CD4-positive, alpha-beta T cell treated with Interleukin-17A for 1 hour (primary cell): Measurements from ENCODE around the gene CPHXL.

Experiments used
- DNase-seq: peaks from one replicate; pipeline ENCODE4 v3.0.0-alpha.2; 2020

Gene CPHXL

DNA sequence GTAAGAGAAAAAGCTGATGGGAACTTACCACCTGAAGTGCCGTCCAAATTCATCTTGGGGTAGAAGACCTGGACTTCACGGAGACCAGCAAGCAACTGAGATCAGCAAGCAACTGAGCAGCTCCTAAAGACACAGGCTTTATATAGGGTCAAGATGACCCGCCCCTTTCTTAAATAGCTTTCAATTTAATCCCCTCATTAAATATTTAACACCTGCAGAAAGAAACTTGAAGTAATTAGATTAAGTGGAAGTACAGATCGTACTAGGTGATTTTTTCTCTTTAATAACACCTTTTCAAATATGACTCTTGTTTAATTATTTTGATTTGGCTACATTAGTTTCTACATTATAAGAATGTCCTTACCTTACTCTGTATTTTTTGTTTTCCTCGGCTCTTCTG, at the start of gene CPHXL:
TSS of gene CPHXL (minus strand) at position 101 of the 400 bp plus-strand sequence. CDS start at position 53, 48 bp downstream.
- no peak for DNase-seq

DNA sequence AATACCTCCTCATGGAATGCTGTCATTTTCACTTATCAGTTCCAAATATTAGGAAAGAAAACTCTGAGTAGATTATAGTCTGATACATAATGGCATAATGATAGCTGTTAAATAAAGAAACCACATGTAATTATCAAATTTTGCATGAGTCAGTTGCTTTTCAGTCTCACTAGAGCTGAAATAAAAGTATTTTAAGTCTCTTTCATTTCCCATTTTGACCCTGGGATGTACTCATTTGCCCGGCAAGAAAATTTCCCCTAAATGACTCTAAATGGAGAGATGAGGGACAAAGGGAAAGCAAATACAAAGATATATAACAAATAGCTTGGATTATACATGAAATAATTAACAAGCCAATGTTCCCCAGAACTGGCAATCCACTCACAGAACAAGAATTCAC, 47.9 kb upstream of the CPHXL start:
- no peak for DNase-seq

DNA sequence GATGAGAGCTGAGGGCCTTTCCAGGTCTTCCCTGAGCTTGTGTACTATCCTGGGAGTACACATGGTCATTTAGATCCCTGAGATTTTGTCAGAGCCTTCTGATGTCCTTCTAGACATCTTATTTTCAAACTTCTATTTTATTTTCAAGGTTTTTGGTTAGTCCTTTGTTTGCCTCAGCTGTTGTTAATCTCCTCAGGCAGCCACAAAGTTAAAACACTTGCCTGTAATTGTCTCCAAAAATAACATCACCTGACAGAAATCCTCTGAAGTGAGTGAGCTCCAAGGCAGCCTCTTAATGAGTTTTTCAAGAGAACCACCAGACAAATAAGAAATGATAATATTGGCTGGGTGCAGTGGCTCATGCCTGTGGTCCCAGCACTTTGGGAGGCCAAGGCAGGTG, 43.8 kb upstream of the CPHXL start:
- no peak for DNase-seq

DNA sequence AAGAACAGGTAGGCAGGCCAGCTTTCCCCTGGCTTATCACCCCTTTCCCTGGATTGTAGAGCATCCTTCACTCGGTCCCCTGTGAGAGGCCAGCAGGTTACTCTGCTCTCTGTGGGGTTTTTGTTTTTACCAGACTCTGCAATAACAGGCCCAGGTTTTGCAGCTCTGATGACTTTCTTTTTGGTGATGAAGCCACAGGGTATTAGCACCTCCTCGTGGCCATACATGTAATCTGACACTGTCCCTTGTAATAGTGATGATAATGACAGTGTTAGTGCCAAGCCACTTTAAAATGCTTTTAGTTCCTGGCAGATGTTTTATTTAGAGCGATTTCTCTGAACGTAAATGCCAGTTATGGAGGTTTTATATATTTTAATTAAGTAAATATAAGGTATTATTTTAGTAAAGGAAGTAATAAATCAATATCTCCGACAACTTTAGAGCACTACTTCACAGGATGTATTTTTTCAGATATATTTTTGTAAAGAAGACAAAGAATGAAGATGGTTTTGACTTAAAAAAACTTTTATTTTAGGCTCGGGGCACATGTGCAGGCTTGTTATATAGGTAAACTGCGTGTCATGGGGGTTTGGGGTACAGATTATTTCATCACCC, 38.0 kb upstream of the CPHXL start:
- peak; percentile 80 for DNase-seq

DNA sequence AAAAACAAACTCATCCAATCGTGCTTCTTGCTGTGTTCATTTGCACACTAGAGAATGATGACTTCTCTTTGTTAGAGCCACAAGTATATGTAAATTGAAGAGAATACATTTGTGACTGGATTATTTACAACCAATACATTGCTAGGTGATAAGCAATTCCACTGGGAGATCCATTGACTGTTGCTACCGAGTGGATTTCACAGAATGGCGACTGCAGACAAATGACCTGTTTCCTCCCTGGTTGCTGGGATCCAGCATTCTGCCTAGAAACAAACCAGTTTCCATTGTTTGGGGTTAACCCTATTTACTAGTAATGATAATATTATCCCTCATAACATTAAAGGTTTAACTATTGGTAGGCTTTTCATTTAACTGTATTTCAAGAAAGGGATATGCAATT, 36.9 kb upstream of the CPHXL start:
- DNase-seq = no peak

DNA sequence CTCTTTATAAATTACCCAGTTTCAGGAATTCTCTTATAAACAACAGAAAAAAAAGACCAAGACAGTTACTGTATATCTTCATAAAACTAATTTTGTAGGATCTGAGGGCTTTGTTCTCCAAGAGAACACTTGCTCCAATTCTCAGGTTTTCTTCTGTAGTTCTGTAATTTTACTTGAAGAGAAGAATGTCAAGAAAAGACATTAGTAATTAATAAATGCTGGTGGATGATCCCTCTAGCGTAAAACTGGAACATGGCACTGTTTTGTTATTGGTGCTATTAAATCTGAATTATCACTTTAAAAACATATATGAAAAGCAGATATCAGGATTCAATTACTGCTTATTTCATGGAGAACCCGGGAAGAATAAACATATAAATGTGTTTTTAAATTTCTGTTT, 36.5 kb upstream of the CPHXL start:
- no peak for DNase-seq

DNA sequence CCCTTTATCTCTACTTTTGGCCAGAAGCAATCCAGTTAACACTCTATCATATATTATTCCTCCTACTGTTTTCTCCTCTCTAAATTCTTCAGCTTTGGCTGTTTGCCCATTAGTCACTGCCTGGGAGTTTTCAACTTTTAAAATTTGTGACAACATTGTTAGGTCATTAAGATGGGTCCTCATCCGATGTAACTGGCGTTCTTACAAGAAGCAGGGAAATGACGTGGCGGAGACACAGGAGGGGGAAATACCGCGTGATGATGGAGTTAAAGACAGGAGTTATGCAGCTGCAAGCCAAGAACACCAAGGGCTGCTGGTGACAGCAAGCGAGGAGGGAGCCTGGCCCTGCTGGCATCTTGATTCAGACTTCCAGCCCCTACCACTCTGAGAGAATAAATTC, 34.8 kb upstream of the CPHXL start:
- DNase-seq = peak; percentile 15

DNA sequence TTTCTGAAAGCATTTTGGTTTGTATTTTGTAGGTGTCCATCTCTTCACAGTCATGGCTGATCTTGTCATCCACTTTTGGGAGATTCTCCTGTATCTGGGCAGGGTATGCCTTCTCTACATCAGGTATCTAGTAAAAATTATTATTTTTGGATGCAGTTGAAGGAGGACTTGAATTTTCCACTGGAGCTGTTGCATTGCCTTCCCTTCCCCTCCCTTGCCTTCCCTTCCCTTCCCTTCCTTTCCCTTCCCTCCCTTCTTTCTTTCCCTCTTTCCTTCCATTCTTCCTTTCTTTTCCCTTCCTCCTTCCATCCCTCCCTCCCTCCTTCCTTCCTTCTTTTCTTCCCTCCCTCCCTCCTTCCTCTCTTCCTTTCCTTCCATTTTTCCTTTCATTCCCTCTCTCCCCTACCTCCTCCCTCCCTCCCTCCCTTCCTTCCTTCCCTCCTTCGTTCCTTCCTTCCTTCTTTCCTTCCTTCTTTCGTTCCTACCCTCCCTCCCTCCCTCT, 33.8 kb upstream of the CPHXL start:
- DNase-seq = no peak

DNA sequence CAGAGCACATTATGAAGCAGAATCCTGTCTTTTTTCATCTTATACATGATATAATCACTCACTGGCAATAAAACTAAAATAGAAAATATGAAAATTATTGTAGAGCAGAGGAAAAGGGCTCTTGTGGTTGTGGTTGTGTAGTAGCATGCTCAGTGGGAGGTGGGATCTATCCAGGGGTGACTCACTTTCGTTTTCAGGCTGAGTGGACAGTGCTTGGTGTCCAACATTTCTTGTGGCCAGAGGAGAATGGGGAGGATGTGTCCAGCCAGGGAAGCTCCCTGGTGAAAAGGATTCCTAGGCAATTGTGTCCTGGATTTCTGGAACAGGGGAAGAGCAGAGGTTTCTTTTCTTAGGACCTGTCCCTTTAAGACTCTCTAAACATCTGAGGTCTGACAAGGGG, 31.9 kb upstream of the CPHXL start:
- no peak for DNase-seq

DNA sequence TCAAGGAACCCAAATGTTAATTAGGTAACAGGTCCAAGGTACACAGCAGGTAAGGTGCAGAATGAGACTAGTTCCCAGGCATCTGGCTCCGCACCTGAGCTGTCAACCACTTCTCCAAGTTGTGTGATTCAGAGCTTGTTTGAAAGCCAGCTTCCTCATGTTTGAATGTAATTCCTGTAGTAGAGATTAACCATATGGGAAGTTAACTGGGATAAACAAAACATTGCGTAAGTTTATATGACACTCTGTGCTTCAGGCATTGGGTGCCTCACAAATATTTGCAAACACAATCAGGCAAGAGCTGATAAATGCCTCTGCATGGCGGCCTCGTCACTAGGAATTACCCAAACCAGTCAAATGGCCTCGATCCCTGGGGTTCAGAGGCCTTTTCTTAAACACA, 27.9 kb upstream of the CPHXL start:
- no peak for DNase-seq

DNA sequence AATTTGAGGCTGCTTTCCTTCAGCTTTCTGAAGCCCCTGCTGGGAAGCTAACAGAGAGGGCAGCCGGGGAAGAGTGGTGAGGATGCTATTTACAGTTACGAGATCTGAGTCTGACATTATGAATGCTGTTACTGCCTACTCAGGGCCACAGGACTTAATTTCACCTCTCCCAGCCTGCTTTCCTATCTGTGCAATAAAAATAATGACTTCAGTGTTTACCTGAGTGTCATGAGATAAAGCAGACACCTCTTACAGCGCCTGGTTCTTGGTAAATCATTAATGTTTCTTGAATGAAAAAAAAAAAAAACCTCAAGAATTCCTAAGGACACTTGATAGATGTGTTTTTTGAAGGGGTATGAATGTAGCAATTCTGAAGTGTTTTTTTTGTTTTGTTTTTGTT, 24.2 kb upstream of the CPHXL start:
- DNase-seq = no peak

DNA sequence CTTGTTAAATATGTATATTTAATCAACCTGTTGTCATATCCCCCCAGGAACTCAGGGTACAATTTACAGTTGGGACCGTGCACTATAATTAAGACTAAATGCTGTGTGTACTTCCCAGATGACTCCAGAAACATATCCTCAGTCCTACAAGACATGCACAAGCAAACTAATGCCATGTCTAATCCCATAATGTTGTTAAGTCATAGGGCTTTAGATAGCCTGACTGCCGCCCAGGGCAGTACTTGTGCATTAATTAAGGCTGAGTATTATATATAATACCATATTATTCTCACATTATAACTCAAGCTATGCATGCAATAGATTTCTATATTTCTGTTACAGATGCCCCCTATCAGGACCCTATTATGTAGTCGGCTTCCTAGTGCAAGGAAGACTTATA, 20.1 kb upstream of the CPHXL start:
- no peak for DNase-seq

DNA sequence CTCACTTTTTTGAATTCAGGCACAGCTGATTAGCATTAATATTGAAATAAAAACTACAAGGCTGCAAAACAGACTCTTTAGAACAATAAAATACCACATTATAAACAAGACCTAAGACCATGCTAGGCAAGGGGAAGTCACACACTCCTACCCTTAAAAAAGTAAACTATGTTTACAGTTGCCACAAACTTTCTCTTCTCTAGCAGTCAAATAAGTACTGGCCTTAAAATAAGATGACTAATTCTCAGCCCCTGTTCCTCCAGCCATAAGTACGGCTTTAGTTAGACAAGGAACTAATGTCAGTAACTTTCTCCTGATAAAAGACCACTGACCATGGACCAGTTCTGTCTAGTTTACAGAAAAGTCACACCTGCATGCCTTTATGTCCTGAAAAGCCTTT, 19.5 kb upstream of the CPHXL start:
- no peak for DNase-seq

DNA sequence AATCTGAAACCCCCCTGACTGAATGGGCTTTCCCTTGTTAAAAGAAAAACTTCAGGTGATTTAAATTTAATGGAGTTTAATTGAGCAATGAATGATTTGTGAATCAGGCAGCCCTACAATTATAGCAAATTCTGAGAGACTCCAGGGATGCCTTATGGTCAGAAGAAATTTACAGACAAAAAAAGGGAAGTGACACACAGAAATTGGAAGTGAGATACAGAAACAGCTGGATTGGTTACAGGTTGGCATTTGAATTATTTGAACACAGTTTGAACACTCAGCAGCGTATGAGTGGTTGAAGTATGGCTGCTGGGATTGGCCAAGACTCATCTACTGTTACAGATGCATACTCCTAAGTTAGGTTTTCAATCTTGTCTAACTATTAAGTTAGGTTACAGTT, 19.0 kb upstream of the CPHXL start:
- no peak for DNase-seq

DNA sequence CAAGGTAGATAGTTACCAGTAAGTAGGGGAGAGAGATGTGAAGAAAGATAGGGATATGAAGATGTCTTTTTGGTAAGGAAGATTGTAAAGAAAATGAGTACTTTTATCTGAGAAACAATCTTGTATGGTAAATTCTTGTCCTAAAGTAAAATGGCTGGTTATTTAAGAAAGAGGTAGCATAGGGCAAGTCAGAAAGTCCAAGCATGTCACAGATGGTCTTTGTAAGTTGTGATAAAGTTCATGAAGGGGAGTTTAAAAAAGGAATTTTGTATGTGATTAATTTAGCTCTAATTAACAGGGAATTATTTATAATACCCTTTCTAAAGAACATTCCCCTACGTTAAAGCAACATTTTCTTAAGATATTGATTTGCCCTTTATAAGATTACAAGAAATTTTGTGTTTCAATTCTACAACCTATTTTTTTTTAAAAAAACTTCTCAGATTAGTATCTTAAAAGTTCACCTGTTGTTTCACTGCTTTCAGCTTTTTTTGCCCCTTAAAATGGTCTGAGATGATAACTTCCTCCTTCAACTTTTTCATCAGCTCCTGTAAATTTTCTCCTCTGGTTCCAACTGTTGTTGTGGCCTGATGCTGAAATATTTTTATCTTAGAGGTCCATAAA, 16.2 kb upstream of the CPHXL start:
- no peak for DNase-seq

DNA sequence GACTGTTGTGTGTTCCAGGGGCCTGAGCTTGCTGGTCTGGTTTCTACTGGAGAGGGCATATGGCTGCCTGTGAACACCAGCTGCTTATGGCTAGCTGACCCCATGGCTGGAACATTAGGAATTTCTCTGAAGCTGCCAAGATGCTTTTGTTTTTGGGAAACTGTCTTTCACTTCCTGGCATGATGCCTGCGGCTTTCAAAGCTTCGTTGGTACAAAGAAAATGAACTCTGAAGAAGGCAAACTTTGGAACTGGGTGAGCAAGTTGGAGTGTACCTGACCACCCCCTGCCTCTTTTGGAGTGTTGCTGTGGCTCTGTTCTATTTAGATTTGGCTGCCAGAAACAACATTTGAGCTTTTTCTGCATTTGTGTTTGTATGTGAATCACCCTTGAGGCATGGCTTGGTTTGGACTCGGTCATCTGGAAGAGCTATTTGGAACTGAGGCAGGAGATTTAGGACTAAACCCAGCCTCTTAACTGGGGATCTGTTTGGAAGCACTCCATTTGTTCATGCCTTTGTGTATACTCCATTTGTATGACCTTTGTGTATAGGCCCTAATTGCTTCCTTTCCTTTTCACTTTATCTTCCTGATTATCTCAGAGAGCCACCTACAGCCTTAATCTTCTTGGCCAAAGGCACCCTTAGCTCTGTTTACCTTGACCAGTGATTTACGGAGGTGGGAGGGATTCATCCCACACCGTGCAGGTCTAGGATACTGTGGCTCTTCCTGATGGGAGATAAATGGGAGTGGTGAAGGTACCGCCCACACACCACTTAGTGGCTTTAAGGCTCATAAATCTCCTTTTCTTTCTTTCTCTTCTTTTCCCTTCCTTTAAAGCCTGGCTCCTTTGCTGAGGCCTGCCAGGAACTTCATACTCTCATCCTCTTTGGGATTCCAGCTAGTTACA, 7.3 kb upstream of the CPHXL start:
- no peak for DNase-seq

DNA sequence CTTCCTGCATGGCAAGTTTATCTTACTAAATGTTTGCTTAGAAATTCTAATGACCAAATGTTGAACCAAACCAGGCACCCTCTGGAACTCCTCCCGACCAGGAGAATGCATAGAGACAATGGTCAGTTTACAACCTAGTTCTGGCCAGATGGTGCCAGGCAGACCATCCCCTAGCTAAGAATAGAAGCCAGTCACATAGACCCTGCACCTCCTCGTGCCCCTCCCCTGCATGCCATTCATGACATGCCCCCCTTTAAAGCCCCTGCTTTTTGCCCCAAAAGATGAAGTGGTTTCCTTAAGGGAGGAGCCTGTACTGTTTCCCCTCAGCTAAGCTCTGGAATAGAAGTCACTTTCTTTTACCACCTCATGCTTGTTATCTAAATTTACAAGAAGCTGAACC, 6.6 kb upstream of the CPHXL start:
- DNase-seq = no peak

DNA sequence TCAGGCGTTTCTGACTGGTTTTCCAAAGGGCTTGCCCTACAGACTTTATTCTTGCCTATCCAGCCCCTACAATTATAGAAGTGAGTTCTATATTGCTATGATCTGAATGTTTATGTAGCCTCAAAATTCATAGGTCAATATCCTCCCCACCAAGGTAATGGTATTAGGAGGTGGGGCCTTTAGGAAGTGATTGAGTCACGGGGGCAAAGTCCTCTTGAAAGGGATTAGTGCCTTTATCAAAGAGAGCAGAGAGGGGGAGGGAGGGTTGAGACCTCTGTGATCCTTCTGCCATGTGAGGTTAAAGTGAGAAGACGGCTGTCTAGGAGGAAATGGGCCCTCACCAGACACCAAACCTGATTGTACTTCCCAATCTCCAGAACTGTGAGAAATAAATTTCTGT, 931 bp upstream of the CPHXL start:
- DNase-seq = no peak

DNA sequence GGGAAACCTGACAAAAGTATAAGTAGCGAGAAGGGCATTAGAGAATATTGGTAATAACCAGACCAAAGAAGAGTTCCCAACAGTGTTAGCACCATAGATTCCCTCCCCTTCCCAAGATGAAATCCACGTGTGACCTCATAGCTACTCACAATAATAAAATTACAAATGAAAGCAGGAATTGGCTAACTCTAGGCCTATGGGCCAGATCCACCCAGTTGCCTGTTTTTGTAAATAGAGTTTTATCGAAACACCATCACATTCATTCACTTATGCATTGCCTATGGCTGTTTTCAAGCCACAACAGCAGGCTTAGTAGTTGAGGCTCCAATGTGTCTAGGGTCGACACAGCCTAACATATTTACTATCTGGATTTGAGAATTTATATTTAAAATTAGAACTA, 7.8 kb downstream of the CPHXL start:
- no peak for DNase-seq

DNA sequence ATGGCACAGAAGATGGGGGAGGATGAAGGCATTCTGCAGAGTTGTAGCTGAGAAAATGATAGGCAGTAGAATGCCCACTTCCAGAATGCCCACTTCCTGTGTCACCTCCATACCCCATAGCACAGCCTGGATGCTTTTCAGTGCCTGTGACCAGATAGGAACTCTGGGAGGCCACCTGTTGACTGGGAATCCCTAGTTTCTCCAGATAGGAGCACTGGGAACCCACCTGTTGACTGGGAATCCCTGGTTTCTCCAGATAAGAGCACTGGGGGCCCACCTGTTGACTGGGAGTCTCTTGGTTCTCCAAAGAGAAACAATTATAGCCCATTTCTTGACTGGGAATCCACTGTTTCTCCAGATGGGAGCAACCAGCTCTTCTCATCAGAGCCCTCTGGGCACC, 11.6 kb downstream of the CPHXL start:
- no peak for DNase-seq

DNA sequence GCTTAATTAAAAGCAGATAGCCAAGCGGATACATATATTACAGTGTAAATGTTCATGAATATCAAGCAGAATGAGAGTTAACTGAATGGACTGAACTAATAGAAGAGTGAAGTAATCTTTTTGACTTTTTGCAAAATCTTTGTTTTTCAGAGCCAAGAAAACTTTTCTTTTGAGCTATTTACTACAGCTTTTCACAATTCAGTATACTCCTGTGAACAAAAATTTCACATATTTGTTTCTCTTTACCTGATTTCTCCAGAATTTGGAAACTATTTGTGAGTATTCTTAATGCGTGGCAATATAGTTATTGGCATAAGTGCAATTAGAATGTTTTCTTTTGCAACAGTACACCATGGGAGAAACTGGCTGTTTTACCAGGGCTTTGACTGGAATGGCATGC, 15.9 kb downstream of the CPHXL start:
- DNase-seq = no peak

DNA sequence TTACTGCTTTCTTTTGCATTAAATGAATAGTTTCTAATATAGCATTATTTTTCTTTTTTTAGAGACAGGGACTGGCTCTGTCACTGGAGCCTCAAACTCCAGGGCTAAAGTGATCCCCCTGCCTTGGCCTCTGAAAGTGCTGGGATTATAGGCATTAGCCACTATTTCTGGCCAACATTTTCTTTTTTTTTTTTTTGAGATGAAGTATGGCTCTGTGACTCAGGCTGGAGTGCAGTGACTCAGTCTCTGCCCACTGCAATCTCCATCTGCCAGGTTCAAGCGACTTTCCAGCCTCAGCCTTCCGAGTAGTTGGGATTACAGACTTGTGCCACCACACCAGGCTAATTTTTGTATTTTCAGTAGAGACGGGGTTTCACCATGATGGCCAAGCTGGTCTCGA, 23.0 kb downstream of the CPHXL start:
- DNase-seq = no peak

DNA sequence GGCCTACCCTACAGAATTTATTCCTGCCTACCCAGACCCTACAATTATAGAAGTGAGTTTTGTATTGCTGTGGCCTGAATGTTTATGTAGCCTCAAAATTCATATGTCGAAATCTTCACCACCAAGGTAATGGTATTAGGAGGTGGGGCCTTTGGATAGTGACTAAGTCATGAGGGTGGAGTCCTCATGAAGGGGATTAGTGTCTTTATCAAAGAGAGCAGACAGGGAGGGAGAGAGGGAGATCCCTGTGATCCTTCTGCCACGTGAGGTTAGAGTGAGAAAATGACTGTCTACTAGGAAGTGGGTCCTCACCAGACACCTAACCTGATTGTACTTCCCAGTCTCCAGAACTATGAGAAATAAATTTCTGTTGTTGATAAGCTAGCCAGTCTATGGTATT, 24.0 kb downstream of the CPHXL start:
- DNase-seq = no peak

DNA sequence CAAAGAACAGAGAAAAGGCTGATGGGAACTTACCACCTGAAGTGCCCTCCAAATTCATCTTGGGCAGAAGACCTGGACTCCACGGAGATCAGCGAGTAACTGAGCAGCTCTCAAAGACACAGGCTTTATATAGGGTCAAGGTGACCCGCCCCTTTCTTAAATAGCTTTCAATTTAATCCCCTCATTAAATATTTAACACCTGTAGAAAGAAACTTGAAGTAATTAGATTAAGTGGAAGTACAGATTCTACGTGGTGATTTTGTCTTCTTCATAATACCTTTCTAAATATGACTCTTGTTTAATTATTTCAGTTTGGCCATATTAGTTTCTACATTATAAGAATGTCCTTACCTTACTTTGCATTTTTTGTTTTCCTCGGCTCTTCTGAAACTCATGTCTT, 24.9 kb downstream of the CPHXL start, which contains the start of gene DUXB:
TSS of gene DUXB (minus strand) at position 101 of the 400 bp plus-strand sequence. CDS start at position 58, 43 bp downstream.
- DNase-seq = no peak
